Upper lobe of left lung (tissue), 4 donors: ENCODE results near the gene SMIM36.

Experiments
- CTCF ChIP-seq, 6 experiments: fragments of 450-650 bp in 4 of 6; fragments of 200-600 bp in 2 of 6; sonication (generic) in 2 of 6; IDR thresholded peaks; one replicate each; pipeline ENCODE4 v1.5.1; 2016 to 2019; ENCODE audit warnings: antibody characterized with exemption in 6 of 6
- POLR2A ChIP-seq, 4 donors: fragments of 450-650 bp; IDR thresholded peaks; one replicate each; pipeline ENCODE4 v1.5.1; 2016 to 2017; ENCODE audit warnings: antibody characterized with exemption in 4 of 4, mild to moderate bottlenecking in 2 of 4
- POLR2AphosphoS5 ChIP-seq, 2 donors: sonication (generic); formaldehyde crosslinking; IDR thresholded peaks; one replicate each; pipeline ENCODE4 v1.5.1; 2017; ENCODE audit warnings: antibody characterized with exemption in 2 of 2

- TF ChIP-seq CTCF (IDR thresholded peaks at IDR 0.05) (no peak), POLR2A (IDR thresholded peaks at IDR 0.05) (no peak), POLR2AphosphoS5 (IDR thresholded peaks at IDR 0.05) (no peak)
Observed at GRCh38 chr17:55413825-55414489, 97.3 kb downstream of the SMIM36 start.
